ENCODE data around the gene ZKSCAN5.
A peak's percentile ranks its signal among the peaks of the same experiment; 100 is the strongest.
"Not testable (repeated sequence)": the region's sequence is repeated elsewhere in the genome, so short reads cannot be mapped to it uniquely, and the experiment has no call there.

Gene ZKSCAN5

DNA sequence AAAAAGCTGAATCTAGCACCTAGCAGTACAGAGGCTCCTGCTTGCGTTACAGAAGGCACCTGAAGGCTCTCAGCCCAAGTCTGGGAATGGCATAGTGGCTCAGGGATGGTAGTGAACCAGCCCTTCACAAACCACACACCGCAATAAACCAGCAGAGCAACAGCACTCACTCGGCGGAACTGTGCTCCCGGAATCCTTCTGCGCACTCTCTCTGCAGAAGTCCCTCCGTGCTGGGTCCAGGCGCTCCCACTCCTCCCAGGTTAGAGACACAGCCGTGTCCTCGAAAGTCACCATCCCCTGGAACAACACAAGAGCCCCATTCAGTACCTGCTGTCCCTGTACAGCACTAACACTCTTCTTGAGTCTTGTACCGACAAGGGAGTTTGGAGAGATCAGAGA lies 5.9 kb upstream of the ZKSCAN5 start:
- no peak for DNase-seq

DNA sequence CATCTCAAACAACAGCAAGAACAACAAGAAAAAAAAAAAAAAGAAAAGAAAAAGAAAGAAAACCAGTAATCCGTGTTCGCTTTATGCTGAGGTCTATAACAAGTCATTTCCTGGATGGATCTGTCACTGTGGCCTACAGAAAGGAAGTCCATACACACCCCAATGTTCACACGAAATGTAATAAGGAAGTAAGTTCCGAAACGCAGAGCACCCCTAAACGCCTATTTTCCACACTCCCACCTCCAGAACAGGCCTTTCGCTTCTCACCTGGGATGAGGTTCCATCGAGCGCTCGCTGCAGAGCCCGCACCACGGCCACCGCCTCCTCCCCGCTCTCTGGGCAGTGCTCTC lies 5.1 kb upstream of the ZKSCAN5 start:
- no peak for DNase-seq

DNA sequence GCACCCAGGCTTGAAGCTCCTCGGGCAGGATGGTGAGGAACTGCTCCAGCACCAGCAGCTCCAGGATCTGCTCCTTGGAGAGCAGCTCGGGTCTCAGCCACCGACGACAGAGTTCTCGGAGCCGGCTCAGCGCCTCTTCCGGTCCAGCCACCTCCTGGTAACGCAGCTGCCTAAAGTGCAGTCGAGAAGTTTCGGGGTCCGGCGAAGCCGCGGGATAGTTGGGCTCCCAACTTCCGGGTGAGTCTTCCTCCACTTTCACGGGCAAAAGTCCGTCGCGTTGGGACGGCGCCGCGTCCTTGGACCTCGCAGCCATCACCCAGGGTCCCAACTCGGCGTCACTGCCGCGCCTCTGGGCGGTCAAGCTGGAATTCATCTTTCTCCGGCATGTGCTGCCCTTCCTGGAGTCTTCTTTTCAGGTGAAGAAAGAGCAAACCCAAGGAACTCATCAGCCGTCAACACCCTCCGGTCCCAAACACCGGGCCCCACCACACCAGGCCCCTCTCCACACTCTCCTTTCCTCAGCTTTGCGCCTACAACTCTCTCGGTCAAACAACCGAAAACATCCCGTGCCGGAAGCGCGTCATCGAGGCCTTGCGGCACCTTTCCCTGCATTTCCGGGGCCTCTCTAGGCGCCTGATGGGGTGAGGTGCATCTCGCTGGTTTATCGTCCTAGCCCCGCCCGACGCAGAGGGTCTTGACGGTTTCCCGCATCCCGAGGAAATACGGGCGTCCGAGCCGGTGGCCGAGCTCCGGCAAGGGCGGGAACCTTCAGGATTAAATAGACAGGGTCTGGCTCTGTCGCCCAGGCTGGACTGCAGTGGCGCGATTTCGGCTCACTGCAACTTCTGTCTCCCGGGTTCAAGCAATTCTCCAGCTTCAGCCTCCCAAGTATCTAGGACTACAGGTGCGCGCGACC lies 4.5 kb upstream of the ZKSCAN5 start, which contains the start of gene ZNF394:
Gene ZNF394 (minus strand): TSS at position 561 of the 916 bp plus-strand sequence. CDS start 188 bp downstream, at position 373.
- DNase-seq = peak; percentile 91

DNA sequence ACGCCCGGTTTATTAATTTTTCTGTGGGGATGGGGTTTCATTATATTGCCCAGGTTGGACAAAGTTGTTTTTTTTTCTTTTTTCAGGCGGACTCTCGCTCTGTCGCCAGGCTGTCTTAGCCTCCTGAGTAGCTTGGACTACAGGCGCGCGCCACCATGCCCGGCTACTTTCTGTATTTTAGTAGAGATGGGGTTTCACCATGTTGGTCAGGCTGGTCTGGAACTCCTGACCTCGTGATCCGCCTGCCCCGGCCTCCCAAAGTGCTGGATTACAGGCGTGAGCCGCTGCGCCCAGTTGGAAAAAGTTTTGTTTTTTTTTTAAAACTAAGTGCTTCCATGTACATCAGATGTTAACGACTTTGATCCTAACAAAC lies 3.8 kb upstream of the ZKSCAN5 start:
- DNase-seq = no peak

DNA sequence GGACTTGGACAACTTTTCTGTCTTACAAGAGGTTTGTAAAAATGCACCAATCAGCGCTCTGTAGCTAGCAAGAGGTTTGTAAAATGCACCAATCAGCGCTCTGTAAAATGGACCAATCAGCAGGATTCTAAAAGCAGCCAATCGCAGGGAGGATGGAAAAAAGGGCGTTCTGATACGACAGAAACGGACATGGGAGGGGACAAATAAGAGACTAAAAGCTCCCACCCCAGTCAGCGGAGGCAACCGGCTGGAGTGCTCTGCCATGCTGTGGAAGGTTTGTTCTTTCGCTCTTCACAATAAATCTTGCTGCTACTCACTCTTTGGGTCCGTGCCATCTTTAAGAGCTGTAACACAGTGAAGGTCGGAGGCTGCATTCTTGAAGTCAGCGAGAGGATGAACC lies 3.2 kb upstream of the ZKSCAN5 start:
- not testable (repeated sequence) for DNase-seq

DNA sequence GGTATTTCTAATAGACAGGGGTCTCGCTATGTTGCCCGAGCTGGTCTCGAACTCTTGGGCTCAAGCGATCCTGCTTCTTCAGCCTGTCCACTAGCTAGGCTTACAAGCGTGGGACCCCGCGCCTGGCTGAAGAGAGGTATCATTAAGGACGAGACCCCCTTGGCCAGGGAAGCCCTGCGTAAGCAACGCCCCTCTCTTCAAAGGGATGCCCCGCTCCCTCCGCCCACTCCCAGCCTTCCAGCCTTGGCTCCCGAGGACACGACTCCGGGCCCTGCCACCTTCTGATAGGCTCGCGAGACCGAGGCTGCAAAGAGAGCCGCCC lies 220 bp upstream of the ZKSCAN5 start:
- peak; percentile 98 for DNase-seq

DNA sequence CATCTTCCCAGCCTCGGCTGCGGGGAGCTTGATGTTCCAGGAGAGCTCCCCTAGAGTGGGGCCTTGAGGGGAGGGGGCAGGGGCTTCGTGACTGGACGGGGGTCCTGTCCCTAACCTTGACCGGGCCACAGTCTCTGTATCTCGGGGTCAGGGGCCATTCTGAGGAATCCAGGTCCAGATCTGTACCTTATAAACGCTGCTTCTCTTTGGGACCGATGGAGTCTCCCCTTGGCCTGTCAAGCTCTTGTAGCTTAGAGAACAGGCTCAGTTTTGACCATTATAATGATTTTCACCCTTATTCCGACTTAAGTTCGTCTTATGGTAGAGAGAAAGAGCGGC lies 831 bp downstream of the ZKSCAN5 start:
- no peak for DNase-seq

DNA sequence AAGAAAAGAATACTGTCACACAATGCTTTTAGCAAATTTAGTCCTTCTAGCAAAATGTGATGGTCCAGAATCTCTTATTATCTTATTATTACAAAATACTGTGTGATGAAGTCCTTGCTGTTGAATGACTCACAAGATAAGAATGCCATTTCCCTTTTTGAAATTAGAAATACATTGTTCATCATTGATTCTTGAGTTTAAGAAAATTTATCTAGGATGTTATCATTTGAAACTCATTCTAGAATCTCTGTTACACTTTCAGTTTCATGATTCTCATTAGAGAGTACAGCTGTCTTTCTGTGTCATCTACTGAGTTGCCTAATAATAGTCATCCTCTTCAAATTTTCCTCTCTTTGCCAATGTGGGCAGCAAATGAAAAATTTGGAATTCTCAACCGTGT lies 9.6 kb downstream of the ZKSCAN5 start:
- no peak for DNase-seq

DNA sequence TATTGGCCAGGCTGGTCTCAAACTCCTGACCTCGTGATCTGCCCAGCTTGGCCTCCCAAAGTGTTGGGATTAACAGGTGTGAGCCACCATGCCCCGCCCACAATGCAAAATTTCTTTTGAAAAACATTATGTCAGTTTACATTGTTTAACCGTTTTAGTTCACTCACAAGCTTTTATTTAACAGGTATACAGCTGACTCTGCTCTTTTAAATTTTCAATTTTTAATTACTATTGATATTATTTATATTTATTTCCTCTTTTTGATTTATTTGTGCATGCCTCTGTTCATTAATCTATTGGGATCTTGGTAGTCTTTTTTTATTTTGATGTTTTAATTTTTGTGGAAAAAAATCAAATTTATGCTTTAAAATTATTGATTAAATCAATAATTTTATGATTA lies 16.9 kb downstream of the ZKSCAN5 start:
- no peak for DNase-seq

DNA sequence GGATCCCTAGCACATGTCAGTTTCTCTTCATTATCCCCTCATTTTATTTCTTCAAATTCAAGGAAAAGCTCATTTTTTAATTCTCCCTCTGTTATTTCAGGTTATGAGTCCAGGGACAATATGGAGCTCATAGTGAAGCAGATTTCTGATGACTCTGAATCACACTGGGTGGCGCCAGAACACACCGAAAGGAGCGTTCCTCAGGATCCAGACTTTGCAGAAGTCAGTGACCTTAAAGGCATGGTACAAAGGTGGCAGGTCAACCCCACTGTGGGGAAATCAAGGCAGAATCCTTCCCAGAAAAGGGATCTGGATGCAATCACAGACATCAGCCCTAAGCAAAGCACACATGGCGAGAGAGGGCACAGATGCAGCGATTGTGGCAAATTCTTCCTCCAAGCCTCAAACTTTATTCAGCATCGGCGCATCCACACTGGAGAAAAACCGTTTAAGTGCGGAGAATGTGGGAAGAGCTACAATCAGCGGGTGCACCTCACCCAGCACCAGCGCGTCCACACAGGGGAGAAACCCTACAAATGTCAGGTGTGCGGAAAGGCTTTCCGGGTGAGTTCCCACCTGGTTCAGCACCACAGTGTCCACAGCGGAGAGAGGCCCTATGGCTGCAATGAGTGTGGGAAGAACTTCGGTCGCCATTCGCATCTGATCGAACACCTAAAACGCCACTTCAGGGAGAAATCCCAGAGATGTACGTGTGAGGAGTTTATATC lies 21.4 kb downstream of the ZKSCAN5 start:
- DNase-seq = no peak

DNA sequence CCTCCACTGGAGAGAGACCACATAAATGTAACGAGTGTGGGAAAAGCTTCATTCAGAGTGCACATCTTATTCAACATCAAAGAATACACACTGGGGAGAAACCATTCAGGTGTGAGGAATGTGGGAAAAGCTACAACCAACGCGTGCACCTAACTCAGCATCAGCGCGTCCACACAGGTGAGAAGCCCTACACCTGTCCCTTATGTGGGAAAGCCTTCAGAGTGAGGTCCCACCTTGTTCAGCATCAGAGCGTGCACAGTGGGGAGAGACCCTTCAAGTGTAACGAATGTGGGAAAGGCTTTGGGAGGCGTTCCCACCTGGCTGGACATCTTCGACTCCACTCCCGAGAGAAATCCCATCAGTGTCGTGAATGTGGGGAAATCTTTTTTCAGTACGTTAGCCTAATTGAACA lies 26.9 kb downstream of the ZKSCAN5 start:
- DNase-seq = no peak

DNA sequence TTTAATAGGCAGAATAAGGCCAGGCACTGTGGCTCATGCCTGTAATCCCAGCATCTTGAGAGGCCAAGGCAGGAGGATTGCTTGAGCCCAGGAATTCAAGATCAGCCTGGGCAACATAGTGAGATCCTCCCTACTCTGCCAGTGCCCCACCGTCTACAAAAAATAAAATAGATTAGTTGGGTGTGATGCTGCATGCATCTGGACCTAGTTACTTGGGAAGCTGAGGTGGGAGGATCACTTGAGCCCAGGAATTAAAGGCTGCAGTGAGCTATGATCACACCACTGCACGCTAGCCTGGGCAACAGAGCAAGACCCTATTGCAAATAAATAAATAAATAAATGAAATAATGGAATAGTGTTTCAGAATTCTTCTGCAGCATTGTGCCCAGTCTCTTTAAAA lies 31.2 kb downstream of the ZKSCAN5 start:
- no peak for DNase-seq

DNA sequence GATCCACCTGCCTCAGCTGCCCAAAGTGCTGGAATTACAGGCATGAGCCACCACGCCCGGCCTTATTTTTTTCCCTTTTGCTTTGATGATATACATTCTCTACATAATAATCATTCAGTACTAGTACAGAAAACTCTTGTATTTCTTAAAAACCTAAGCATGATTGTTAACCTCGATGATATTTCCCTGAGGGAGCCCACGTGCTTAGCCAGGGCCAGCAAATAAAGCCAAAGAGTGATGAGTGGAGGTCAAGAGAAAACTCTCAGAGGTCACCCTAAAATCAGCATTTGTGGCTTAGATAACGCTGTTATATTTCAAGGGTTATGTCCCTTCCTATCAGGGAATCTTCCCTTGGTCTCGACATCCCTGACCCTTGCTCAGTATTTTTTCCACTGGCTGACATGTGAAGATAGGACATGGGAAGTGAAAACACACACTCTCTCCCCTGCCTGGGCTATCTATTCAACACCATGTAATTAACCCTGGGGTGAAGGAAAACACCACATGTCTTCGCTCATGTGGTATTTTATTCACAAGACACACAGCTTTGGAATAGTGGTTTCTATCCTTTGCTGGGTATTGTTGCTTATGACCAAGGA lies 34.9 kb downstream of the ZKSCAN5 start:
- no peak for DNase-seq

DNA sequence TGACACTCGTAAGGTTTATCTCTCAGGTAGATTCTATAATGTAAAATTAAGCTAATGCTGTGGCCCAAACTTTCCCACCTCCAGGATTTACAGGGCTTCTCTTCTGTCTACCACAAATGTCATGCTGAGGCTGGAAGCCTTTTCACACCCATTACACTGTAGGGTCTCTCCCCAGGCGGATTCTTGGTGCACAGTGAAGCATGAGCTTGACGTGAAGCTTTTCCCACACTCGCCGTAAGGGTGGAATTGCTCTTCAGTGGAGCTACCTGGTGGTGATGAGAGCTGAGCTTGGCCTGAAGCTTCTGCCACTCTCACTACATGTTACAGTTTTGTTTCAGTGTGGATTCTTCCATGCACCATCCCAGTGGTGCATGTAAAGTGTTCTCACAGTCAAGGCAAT lies 36.1 kb downstream of the ZKSCAN5 start:
- DNase-seq = no peak

DNA sequence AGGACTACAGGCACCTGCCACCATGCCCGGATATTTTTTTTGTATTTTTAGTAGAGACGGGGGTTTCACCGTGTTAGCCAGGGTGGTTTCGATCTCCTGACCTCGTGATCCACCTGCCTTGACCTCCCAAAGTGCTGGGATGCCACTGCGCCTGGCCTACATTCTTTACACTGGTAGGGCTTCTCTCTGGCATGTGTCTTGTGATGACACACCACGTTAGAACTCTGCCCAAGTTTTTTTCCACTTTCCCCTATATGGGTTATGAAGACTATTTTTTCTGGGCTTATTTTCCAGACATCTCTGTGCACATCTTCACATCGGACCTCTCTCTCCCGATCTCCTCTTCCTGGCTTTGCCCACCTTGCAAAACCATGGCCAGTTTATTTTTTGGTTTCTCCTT lies 36.8 kb downstream of the ZKSCAN5 start:
- DNase-seq = no peak

DNA sequence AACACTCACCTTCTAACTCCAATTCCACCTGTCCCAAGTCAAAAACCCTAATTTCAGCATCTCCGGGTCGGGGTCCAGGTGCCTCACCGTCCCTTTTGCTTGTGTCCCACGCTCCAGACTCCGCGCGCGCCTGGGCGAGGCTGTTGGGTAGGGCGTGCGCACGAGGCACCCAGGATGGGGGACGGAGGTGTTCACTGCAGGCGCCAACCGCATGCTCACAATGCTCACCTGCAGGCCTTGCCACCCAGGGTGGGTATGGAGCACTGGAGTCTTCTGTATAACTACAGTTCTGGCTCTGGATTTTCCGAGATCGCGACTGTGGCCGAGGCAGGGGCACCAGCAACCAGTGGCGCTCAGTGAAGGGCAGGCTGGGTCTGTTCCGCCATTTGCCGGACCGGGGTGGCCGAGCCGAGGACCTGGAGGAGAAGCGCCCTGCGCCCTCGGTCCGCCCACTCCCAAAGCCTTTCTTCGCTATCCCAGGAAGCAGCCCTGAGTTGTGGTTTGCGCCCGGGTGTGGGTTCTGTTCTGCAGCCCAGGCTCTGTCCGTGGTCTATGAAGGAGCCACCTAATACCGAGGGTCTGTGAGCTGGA lies 38.7 kb downstream of the ZKSCAN5 start:
- no peak for DNase-seq

DNA sequence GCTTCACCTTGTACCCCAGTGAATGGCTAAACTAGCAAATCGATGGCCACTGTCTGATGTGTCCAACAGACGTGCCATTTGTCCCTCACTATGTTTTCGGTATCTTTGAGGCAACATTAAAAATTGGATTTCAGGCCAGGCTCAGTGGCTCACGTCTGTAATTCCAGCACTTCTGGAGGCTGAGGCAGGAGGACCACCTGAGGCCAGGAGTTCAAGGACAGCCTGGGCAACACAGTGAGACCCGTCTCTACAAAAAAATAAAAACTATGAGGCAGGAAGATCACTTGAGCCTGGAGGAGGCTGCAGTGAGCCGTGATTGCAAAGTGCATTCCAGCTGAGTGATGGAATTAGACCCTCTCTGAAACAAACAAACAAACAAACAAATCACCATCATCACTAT lies 39.5 kb downstream of the ZKSCAN5 start:
- no peak for DNase-seq

DNA sequence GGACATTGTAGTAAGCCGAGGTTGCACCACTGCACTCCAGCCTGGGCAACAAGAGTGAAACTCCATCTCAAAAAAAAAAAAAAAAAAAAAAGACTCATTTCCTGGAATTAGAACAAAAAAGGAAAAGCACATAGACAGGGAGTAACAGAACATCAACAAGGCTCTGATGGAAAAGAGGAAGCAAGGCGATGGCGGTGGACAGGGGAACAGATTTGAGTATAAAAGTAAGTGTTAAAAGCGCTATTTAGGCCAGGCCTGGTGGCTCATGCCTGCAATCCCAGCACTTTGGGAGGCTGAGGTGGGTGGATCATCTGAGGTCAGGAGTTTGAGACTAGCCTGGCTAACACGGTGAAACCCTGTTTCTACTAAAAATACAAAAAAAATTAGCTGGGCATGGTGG lies 40.8 kb downstream of the ZKSCAN5 start:
- DNase-seq = not testable (repeated sequence)

DNA sequence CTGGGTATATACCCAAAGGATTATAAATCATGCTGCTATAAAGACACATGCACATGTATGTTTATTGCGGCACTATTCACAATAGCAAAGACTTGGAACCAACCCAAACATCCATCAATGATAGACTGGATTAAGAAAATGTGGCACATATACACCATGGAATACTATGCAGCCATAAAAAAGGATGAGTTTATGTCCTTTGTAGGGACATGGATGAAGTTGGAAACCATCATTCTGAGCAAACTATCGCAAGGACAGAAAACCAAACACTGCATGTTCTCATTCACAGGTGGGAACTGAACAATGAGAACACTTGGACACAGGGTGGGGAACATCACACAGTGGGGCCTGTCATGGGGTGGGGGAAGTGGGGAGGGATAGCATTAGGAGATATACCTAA lies 45.1 kb downstream of the ZKSCAN5 start:
- not testable (repeated sequence) for DNase-seq

DNA sequence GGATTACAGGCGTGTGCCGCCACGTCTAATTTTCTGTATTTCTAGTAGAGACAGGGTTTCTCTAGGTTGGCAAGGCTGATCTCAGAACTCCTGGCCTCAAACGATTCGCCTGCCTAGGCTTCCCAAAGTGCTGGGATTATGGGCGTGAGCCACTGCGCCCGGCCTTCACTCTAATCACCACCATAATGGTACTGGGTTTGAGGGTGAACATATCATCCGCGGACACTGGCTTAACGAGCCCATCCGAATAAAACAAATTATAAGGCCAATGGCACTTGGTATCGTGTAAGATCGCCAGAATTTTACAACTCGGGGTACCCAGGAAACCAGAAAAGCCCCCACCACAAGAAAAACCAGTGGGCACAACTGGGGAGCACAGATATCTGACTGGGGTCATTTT lies 46.9 kb downstream of the ZKSCAN5 start:
- DNase-seq = no peak

DNA sequence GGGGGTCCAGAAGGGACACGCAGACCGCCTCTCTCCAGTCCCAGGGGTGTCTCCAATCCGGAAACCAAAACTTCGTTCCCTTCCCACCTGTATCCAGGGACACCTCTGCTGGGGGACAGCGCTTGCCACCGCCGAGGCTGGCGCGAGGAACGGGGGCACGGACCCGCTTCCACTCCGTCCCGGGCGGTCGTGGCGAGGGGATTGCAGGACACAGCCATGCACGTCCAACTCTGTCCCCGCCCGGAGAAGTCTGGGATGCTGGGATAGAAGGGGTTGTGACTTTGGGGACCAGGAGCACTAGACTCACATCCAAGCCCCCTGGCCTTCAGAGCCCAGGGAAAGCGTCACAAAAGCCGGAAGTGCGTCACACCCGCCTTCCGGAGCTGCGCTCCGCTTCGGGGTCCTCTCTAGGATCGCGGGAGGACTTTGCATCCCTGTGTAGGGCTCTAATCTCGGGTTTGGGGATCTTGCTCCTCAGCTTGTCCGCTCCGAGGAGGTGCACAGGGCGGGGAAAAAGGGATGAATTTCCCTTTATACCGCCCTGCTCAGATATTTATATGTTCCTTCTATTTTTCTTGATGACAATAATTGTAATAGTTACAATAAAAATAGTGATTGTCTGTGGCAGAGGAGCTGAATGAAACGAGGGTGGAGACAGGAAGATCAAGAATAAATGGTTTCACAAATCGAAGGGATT lies 47.5 kb downstream of the ZKSCAN5 start, which contains the start of gene FAM200A:
Gene FAM200A (minus strand): TSS at position 348 of the 697 bp plus-strand sequence. CDS start 3,707 bp downstream, outside the sequence.
- DNase-seq = peak; percentile 92

DNA sequence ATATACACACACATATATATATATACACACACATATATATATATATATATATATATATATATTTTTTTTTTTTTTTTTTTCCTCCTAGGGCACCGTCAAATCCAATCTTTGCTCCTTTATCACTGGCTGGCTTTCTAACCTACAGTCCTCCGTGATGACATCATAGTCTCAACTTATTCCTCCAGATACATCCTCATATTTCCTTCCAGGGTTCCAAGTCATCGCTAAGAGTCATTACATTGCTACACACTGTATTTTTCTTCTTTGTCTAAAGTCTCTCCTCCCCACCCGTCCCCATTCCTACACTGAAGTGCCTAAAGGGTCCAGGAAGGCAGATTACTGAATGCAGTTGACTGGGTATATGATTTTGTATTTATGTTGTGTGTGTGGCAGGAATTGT lies 48.6 kb downstream of the ZKSCAN5 start:
- DNase-seq = no peak

DNA sequence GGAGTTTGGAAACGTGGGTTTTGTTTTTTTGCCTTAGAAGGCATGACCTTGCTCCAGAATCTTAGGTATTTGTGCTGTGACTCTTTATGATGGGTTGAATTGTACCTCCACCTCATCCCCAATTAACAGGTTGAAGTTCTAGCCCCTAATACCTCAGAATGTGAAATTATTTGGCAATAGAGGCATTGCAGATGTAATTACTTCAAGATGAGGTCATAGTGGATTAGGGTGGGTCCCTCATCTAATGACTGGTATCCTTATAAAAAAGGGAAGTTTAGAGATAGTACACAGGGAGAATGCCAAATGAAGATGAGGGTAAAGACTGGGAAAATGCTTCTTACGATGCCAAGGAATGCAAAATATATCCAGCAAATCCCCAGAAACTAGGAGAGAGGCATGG lies 50.5 kb downstream of the ZKSCAN5 start:
- no peak for DNase-seq

Data from NCI-H2171 (cell line).